Measurements from ENCODE around the gene TAB2.
"Not testable (repeated sequence)": the region's sequence is repeated elsewhere in the genome, so short reads cannot be mapped to it uniquely, and the experiment has no call there.

Gene TAB2

DNA sequence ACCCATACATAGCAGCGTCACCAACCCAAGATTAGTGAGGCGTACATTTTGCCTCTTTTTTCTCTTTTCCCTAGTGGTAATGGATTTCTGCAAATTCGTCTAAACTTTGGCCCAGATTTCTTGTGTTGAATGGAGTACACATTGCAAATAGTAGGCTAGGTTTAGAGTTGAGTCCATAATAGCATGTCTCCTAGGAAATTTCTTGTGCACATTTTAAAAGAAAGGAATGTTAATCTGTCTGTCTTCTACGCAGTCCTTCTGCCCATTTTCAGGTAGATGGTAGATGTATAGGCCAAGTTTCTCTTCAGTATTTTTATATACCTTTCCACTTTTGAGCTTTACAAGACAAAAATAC lies 15.7 kb downstream of the TAB2 start:
- DNase-seq (ENCODE audit: low read depth in 2 of 2), result no peak

DNA sequence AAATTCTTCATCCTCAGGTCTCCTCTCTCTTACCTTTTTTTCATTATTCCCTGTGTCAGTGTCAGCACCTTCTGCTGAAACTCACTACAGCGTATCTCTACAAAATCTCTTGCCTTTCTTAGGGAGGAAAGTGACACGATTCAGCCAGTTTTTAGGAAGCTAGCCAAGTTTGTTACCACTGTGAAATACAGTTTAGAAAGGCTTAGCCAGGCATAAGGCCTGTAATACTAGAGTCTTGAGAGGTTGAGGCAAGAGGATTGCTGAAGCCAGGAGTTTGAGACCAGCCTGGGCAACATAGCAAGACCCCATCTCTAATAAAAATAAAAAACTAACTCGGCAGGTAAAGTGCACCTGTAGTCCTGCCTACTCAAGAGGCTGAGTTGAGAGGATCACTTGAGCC lies 16.7 kb downstream of the TAB2 start:
- no peak for DNase-seq (ENCODE audit: low read depth in 2 of 2)

DNA sequence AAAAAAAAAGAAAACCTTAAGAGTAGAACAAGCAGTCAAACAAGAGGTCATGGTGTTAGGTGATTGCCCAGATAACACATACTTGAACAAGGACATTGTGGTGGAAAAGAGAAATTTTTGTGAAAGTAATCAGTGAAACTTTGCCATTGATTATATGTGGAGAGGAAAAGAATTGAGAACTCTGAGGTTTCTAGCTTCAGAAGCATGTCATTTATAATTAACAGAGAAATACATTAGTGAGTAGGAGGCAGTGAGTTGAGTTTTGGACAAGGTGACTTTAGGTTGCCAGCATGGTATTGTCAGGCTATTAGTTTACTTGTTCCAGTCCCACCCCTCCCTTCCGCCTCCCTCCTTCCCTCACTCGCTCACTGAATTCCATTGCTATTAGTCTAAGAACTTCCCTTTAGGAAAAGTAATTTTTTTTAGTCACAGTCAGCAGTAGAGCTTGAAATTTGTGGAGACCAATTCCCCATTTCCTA lies 17.2 kb downstream of the TAB2 start:
- DNase-seq (ENCODE audit: low read depth in 2 of 2), result no peak

DNA sequence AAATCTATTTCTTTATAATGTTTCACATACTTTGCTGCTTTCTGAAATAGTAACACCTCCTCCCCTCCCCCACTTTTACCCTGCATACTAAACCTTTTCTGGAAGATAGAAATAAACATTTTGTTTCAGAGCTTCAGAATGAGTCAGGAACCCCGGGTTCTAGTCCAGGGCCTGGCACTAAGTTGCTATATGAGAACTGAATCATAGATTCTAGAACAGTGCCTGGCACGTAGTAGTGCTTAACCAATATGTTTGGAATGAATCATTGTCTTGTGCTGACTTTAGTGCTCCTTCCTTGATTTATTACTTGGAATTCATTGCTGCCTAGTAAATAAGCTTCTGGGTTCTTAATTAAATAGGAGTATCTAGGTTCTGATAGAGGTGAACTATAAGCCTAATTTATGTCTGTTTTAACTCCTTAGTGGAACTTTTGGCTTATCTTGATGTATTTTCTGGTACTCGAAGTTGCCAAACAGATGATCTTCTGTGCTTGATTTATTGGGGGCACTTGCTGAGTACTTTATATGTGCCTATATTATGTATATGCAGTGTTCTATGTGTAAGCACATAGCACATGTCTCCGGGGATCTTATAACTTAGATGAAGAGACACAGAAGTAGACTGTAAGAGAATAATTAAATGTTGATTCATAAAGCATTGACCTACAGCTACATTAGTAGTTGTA lies 18.6 kb downstream of the TAB2 start:
- DNase-seq (ENCODE audit: low read depth in 2 of 2), result peak; percentile 17 to 51

DNA sequence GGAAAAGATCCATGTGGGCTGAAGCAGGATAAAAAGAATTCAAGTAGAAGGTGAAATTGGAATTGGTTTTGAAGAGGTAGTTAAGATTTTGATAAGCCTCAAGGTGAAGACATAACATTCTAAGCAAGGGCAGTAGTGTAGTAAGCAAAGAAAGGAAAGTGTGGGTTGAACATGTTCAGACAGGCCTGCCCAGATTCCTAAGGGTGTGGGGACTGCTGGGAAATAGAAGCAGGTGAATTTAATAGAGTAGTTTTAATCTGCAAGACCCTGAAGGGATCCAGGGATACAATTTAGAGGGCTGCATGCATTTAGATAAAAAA lies 19.1 kb downstream of the TAB2 start:
- DNase-seq (ENCODE audit: low read depth in 2 of 2), result no peak

DNA sequence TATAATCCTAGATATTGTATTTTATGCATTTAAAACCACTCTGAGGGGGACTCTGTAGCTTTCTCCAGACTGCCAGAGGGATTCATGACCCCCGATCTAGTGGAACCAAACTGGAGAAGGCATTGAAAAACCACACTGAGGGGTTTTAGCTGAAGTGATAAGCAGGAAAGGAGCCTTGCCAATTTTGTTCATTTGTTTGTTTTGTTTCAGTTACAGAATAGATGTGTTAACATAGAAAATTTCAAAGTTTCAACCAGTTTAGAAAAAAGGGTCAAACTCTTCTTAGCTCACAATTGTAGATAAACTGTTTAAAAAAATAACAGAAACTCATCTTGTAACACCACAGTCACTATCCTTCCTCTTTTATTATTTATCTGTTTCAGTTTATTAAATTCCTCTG lies 19.8 kb downstream of the TAB2 start:
- DNase-seq (ENCODE audit: low read depth in 2 of 2), result no peak

DNA sequence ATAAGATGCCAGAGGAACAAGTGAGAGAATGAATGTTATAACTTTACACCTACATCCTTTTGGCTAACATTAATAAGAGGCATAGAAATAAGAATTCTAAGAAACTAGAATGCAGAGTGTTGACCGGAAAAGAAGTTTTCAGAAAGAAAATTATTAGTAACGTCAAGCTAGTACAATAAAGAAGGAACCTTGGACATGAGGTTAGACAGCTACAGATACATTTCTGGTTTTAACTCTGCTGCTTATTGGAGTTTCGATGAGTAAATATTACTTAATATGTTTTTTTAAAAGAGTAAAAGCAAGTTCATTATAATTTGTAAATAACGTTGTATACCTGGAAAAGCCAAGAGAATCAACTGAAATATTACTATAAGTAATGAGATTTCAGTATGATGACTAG lies 22.7 kb downstream of the TAB2 start:
- DNase-seq (ENCODE audit: low read depth in 2 of 2), result no peak

DNA sequence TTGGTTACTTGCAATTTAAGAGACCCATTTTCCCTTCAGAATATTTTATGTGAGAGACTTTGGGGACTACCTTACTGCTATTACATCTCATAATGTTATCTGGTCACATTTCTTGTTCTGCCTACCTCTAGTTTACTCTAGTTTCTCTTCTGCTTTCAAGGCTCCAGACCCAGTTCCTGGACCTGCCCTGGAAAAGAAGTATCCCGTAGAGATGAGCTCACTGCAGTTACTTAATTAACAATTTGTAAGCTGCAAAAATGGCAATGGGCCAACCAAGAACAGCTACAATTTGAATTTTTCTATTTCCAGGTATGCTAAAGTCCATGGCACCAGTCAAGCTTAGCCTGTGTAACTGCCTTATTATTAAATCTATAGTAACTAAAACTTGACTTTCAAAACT lies 25.0 kb downstream of the TAB2 start:
- DNase-seq (ENCODE audit: low read depth in 2 of 2), result no peak

DNA sequence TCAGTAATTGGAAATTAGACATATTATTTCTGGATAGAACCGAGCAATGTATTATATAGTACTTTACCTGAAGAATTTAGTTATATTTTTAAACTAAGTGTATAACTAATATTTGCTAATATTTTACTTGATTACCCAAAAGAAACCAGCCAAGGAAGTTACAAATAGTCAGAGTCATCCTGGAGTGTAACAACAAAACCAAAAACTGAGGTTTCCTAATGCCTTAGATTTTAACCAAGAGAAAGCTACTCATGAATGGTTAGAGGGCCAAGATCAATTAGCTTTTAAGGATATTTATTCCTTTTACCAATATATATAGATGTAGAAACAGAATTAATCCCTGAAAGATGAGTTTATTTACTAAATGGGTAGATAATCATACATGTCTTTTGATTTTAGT lies 26.0 kb downstream of the TAB2 start:
- no peak for DNase-seq (ENCODE audit: low read depth in 2 of 2)

DNA sequence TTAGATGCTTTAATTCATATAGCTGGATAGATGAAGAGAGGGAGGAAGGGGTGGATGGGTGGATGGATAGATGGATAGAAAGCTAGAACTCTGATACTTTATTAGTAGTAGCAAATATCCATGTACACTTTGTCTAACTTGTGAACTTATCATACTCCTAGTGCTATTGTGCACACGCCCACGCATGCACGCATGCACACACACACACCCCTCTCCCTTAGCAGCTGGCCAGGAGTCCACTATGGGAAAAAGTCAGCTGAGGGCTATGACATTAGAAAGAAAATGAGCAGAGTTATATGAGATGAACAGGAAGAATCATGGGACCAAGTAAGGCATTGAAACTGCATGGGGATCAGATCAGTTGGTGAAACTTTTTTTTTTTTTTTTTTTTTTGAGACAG lies 28.6 kb downstream of the TAB2 start:
- no peak for DNase-seq (ENCODE audit: low read depth in 2 of 2)

DNA sequence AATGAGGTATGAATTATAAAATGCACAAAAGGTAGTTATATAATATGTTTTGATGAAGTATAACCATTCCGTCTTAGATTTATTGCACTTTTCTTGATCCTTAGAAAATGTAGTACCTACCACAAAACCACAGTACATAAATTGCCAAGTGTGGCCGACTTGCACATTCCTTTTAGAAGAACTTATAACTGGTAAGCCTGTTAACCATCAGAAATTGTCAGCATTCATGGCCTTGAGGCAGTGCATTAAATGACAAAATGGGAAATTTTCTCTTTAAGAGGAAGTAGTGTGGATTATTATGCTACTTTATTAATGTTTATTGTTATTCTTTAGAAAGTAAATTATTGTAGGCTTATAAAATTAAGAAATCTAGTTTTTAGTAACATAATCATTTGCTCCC lies 29.6 kb downstream of the TAB2 start:
- DNase-seq (ENCODE audit: low read depth in 2 of 2), result no peak

DNA sequence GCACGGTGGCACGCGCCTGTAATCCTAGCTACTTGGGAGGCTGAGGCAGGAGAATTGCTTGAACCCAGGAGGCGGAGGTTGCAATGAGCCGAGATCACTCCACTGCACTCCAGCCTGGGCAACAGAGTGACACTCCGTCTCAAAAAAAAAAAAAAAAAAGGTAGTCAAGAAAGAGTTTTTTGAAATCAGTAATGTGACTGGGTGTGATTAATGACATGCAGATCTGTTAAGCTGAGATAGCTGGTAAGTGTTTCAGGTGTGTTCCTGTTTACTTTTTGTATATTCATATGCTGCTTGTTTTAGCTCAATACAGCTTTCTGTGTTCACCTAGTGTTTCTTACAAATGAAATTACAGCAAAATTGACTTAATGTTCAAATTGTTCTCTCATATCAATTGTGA lies 31.8 kb downstream of the TAB2 start:
- DNase-seq (ENCODE audit: low read depth in 2 of 2), result not testable (repeated sequence)

DNA sequence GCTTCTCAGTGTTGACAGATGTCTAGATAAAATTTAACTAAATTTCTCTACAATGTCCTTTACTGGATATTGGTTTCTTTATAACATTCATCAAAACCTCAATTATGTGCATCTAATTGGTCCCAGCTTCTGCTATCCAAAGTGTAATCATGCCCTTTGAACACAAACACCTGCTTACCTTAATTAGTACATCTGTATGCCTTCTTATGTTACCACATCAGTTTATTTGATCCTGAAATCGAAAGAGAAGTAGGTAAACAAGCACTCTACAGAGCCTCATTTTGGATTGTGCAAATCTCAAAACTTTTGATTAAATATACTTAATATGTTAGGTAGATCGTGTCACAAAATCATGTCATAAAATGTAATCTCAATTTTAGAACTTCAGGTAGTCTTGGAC lies 36.5 kb downstream of the TAB2 start:
- no peak for DNase-seq (ENCODE audit: low read depth in 2 of 2)

DNA sequence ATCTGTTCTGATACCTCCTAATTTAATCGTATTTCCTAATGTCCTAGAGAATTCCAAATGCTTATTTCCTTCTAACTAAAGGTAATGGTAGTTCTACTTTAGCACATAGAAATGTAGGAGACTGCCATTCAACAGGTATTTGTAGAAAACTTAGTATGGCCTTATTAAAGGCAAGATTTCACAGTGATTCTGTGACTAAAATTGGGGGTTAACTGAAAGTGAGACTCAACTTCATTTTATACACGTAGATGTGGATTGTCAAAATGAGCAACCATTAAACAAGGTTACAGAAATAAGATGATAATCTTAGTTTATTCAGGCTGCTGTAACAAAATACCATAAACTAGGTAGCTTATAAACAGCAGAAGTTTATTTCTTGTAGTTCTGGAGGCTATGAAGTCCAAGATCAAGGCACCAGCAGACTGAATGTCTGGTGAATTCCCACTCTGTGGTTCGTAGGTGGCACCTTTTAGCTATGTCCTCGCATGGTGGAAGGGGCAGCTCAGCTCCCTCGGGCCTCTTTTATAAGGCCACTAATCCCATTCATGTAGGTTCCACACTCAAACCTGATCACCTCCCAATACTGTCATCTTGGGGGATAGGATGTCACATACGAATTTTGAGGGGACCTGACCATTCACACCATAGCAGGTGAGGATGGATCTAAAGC lies 38.7 kb downstream of the TAB2 start:
- no peak for DNase-seq (ENCODE audit: low read depth in 2 of 2)

DNA sequence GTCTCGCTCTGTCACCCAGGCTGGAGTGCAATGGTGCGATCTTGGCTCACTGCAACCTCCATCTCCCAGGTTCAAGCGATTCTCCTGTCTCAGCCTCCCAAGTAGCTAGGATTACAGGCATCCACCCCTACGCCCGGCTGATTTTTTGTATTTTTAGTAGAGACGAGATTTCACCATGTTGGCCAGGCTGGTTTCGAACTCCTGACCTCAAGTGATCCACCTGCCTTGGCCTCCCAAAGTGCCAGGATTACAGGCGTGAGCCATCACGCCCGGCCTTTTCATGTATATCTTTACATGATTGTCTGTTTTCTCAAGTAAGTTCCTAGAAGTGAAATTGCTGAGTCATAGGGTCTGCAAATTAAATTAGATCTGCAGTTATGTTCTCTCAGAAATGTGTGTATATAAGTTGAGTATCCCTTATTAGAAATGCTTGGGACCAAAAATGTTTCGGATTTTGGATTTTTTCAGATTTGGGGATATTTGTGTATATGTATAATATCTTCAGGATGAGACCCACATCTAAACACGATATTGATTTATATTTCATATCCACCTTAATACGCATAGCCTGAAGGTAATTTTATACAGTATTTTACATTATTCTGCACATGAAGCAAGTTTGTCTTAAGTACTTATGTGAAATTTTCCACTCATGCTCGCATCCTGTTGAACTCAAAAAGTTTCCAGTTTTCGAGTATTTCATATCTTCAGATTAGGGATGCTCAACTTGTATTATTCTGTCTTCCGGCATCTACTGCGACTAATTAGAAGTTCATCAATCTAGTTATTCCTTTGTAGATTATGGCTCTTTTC lies 40.4 kb downstream of the TAB2 start:
- no peak for DNase-seq (ENCODE audit: low read depth in 2 of 2)

DNA sequence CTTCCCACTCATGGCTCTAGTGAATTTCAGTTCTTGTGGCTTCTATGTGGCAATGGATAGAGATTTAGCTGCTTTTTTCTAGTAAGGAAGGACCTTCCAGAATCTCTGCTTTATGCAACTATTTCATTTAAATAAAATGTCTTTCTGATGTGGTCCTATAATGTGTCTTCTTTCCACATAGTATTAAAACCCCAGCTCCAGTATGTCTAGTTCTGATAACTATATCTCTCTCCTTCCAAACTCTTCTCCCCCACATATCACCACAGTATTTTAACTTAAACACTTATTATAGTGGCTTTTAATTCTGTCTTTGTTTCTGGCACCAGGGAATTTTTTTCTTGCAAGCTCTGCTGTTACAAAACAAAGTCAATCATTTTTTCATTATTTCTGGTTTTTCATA lies 41.9 kb downstream of the TAB2 start:
- no peak for DNase-seq (ENCODE audit: low read depth in 2 of 2)

DNA sequence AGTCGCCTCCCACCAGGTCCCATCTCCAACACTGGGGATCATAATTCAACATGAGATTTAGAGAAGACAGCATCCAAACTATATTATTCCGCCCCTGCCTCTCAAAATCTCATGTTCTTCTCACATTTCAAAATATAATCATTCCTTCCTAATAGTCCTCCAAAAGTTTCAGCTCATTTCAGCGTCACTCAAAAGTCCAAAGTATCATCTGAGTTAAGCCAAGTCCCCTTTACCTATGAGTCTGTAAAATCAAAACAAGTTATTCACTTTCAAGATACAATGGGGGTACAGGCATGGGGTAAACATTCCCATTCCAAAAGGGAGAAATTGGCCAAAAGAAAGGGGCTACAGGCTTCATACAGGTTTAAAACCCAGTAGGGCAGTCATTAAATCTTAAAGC lies 43.0 kb downstream of the TAB2 start:
- no peak for DNase-seq (ENCODE audit: low read depth in 2 of 2)

DNA sequence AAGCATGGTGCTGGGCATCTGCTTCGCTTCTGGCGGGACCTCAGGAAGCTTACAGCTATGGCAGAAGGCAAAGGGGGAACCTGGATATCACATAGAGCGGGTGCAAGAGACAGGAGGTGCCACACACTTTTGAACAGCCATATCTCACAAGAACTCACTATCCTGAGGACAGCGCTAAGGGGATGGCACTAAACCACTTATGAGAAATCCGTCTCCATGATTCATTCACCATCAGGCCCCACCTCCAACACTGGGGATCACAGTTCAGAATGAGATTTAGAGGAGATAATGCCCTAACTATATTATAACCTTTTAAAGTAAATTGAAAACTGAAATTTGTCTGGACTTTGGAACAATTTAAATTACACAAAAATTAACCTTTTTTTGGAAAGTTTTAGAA lies 44.8 kb downstream of the TAB2 start:
- DNase-seq (ENCODE audit: low read depth in 2 of 2), result no peak

DNA sequence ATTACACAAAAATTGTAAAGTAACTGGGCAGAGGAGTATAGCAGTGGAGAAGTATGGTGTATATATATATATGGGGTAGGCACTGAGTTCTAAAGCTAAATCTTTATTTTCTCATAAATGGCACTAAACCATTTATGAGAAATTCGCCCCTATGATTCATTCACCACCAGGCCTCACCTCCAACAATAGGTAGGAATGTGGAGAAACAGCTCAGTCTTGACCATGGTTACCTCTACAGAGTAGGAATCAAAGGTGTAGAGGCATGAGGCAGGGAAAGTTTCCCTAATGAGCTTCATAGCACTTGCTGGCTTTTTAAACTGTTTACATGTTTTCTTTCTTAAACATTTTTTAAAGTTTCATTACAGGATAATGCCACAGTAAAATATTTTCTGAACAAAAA lies 45.6 kb downstream of the TAB2 start:
- no peak for DNase-seq (ENCODE audit: low read depth in 2 of 2)

DNA sequence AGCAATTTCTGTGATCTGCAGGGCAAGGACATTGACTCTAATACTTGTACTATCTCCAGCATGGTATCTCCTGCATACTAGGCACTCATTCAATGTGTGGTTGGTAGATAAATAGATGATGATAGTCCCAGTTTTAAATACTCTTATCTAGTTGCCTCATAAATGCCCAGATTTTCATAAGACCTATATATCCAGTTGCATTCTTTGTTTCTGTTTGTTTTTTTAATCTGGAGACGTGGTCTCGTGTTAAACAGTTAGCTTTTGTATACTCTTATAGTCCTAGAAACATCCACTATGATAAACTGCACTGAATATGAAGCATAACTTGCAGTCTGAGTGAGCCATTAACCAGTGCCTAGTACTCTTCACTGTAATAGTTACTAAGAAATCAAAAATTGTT lies 47.0 kb downstream of the TAB2 start:
- no peak for DNase-seq (ENCODE audit: low read depth in 2 of 2)

DNA sequence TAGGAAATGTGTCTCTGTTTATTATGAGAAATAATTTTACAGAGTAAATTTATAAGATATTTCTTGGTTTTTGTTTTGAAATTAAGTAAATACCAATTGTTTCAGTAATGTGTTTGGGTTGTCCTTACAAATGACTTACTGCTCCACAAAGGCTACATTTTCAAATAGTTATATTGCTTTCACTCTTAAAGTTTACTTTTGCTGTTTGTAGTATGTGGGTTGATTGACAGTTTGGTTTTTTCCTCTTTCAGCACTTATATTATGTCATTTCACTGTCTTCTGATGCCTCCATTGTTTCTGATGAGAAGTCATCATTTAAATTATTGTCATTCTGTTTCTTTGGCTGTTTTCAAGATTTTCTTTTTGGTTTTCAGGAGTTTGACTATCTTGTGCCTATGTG lies 47.7 kb downstream of the TAB2 start:
- no peak for DNase-seq (ENCODE audit: low read depth in 2 of 2)

DNA sequence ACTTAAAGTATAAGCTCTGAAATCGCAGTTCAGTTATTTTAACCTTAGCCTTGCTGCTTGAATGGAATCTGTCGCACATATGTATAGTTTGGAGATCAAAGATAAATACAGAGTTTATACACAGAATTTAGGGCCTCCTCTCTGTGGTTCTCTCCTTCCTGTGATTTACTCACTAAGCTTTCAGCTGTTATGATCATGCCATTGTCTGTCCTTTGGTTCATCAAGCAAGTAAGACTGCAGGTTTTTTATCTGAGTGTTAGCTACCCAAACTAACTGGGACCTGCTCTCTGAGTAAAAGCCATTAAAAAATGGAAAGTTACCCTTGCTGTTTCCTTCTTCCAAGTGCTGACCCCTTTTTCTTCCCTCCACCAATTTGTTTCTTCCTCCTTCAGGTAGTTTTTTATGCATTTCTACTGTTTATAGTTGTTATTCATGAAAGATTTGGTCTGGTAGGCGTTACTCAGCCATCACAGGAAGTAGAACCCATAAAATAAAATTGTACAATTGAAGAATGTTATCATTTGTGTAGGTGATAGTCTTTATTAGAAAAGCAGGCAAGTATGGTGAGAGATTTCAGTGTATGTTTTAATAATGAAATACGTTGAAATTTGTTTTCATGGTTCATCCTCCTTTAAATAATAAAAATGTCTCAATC lies 48.9 kb downstream of the TAB2 start:
- no peak for DNase-seq (ENCODE audit: low read depth in 2 of 2)

DNA sequence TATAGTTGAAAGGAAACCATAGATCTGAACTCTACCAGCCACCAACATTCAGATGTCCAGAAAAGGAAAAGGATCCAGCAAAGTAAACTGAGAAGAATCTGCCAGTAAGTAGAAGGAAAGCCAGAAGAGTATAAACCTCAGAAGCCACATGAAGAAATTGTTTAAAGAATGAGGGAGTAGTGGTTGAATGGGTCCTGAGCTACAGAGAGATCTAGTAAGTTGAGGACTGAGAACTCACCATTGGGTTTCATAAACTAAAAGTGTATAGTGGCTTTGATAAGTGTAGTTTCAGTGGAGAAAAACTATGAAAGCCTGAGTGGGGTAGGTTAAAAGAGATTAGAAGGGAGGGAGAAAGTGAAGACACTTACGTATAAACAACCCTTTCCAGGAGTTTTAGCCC lies 50.6 kb downstream of the TAB2 start:
- DNase-seq (ENCODE audit: low read depth in 2 of 2), result no peak

Measured in stimulated activated CD4-positive, alpha-beta T cell treated with anti-CD3 and anti-CD28 coated beads, Interleukin-12 subunit alpha, Interleukin-12 subunit beta, amount 100 ng/mL, for 24 hours (primary cell).